ENCODE measurements around the gene UBR2.
"Not testable (repeated sequence)": the region's sequence is repeated elsewhere in the genome, so short reads cannot be mapped to it uniquely, and the experiment has no call there.

The UBR2 gene

GRCh38 chr6:42652024-42652746 lies 88.4 kb downstream of the UBR2 start:
- TF ChIP-seq CTCF (IDR thresholded peaks at IDR 0.05; ENCODE audit: low read depth, low read length), result no peak
- Histone ChIP-seq H3K27me3 (no peaks in the 10 kb centered on the region), H3K36me3 (peaks cover 19% of the 10 kb centered on the region), H3K4me3 (ENCODE audit: low read depth, low read length) (no peak overlapping the region), H3K9me3 (no peaks in the 10 kb centered on the region), H3K4me1 (no peaks in the 10 kb centered on the region)
- DNase-seq, result no peak

GRCh38 chr6:42653851-42654250 lies 90.0 kb downstream of the UBR2 start:
- Histone ChIP-seq H3K4me1 (no peaks in the 10 kb centered on the region), H3K27me3 (no peaks in the 10 kb centered on the region), H3K36me3 (peaks cover 31% of the 10 kb centered on the region), H3K9me3 (no peaks in the 10 kb centered on the region), H3K4me3 (ENCODE audit: low read depth, low read length) (no peak overlapping the region)
- no peak for TF ChIP-seq CTCF (IDR thresholded peaks at IDR 0.05; ENCODE audit: low read depth, low read length)
- DNase-seq, result no peak

GRCh38 chr6:42659806-42660205 lies 96.0 kb downstream of the UBR2 start:
- Histone ChIP-seq H3K4me1 (no peaks in the 10 kb centered on the region; the same call in 1 of the 2 replicates), H3K9me3 (no peaks in the 10 kb centered on the region), H3K4me3 (ENCODE audit: low read depth, low read length) (no peak overlapping the region), H3K27me3 (no peaks in the 10 kb centered on the region), H3K36me3 (peaks cover 39% of the 10 kb centered on the region)
- no peak for TF ChIP-seq CTCF (IDR thresholded peaks at IDR 0.05; ENCODE audit: low read depth, low read length)
- no peak for DNase-seq

- Histone ChIP-seq H3K4me1 (no peaks in the 10 kb centered on the region; the same call in 1 of the 2 replicates), H3K36me3 (peaks cover 43% of the 10 kb centered on the region), H3K27me3 (no peaks in the 10 kb centered on the region), H3K9me3 (no peaks in the 10 kb centered on the region), H3K4me3 (ENCODE audit: low read depth, low read length) (no peak overlapping the region)
- peak; percentile 86 for TF ChIP-seq CTCF (IDR thresholded peaks at IDR 0.05; ENCODE audit: low read depth, low read length)
- peak; percentile 78 for DNase-seq
Observed at GRCh38 chr6:42661540-42662153, 97.8 kb downstream of the UBR2 start.

GRCh38 chr6:42664718-42665117 lies 100.9 kb downstream of the UBR2 start:
- H3K9me3 ChIP-seq, result no peaks in the 10 kb centered on the region
- no peaks in the 10 kb centered on the region for H3K27me3 ChIP-seq
- TF ChIP-seq CTCF (IDR thresholded peaks at IDR 0.05; ENCODE audit: low read depth, low read length), result no peak
- no peak overlapping the region for H3K4me3 ChIP-seq (ENCODE audit: low read depth, low read length)
- H3K36me3 ChIP-seq, result peaks cover 30% of the 10 kb centered on the region
- DNase-seq, result no peak
- no peaks in the 10 kb centered on the region; the same call in 1 of the 2 replicates for H3K4me1 ChIP-seq

GRCh38 chr6:42674368-42674767 lies 110.5 kb downstream of the UBR2 start:
- not testable (repeated sequence) for H3K27me3 ChIP-seq; H3K4me3 ChIP-seq (ENCODE audit: low read depth, low read length); DNase-seq; H3K9me3 ChIP-seq; H3K4me1 ChIP-seq
- H3K36me3 ChIP-seq, result peaks cover 52% of the 10 kb centered on the region
